SK-N-SH treated with all-trans-retinoic acid at 6 μM for 48 hours (cell line): ENCODE measurements around the gene SLTM.

Source experiments
- ATAC-seq: fragments of 200-7000 bp; cut with Tn5 transposase; 3 replicates; pipeline ENCODE4 v1.9.1; 2020; ENCODE audit warnings: mild to moderate bottlenecking, moderate library complexity
- ARNTL ChIP-seq: fragments of 450-650 bp; formaldehyde crosslinking; IDR thresholded peaks from 2 replicates; pipeline ENCODE4 v1.5.0; 2020; ENCODE audit warnings: low read depth, mild to moderate bottlenecking, moderate library complexity, borderline replicate concordance
- BACH2 ChIP-seq: fragments of 250-450 bp; sonication (Bioruptor Pico); IDR thresholded peaks from 2 replicates; pipeline ENCODE4 v1.9.0; 2021; ENCODE audit warnings: mild to moderate bottlenecking, borderline replicate concordance
- CREB5 ChIP-seq: fragments of 250-450 bp; sonication (Bioruptor Pico); IDR thresholded peaks from 2 replicates; pipeline ENCODE4 v1.5.1; 2020; ENCODE audit warnings: low read depth, mild to moderate bottlenecking, moderate library complexity
- CSDC2 ChIP-seq: fragments of 250-450 bp; sonication (Bioruptor Pico); IDR thresholded peaks from 2 replicates; pipeline ENCODE4 v1.5.0; 2020; ENCODE audit warnings: mild to moderate bottlenecking, moderate library complexity
- CSRNP3 ChIP-seq: fragments of 250-450 bp; sonication (Bioruptor Pico); IDR thresholded peaks from 2 replicates; pipeline ENCODE4 v1.5.1; 2021; ENCODE audit warnings: mild to moderate bottlenecking, moderate library complexity
- ESRRG ChIP-seq: fragments of 250-450 bp; sonication (Bioruptor Pico); IDR thresholded peaks from 2 replicates; pipeline ENCODE4 v1.6.1; 2021; ENCODE audit warnings: mild to moderate bottlenecking
- GLIS3 ChIP-seq: fragments of 250-450 bp; sonication (Bioruptor Pico); IDR thresholded peaks from 2 replicates; pipeline ENCODE4 v1.5.0; 2020; ENCODE audit warnings: mild to moderate bottlenecking, moderate library complexity
- ISL1 ChIP-seq: fragments of 250-450 bp; sonication (Bioruptor Pico); IDR thresholded peaks from 2 replicates; pipeline ENCODE4 v2.1.2; 2022; ENCODE audit warnings: mild to moderate bottlenecking, moderate library complexity
- OSR1 ChIP-seq: fragments of 250-450 bp; sonication (Bioruptor Pico); IDR thresholded peaks from 2 replicates; pipeline ENCODE4 v1.8.0; 2022; ENCODE audit warnings: moderate library complexity, mild to moderate bottlenecking, inconsistent platforms
- POU6F1 ChIP-seq: fragments of 250-450 bp; sonication (Bioruptor Pico); IDR thresholded peaks from 2 replicates; pipeline ENCODE4 v1.8.0; 2021; ENCODE audit warnings: low read depth, mild to moderate bottlenecking, moderate library complexity, borderline replicate concordance
- PPARA ChIP-seq: fragments of 250-450 bp; sonication (Bioruptor Pico); IDR thresholded peaks from 2 replicates; pipeline ENCODE4 v1.5.0; 2020; ENCODE audit warnings: mild to moderate bottlenecking, borderline replicate concordance
- RARB ChIP-seq: fragments of 250-450 bp; sonication (Bioruptor Pico); IDR thresholded peaks from 2 replicates; pipeline ENCODE4 v1.8.0; 2021; ENCODE audit warnings: mild to moderate bottlenecking, moderate library complexity
- TCF4 ChIP-seq: fragments of 250-450 bp; sonication (Bioruptor Pico); IDR thresholded peaks from 2 replicates; pipeline ENCODE4 v1.8.0; 2021; ENCODE audit warnings: mild to moderate bottlenecking, moderate library complexity, borderline replicate concordance
- TOX ChIP-seq: fragments of 250-450 bp; sonication (Bioruptor Pico); IDR thresholded peaks from 2 replicates; pipeline ENCODE4 v1.8.0; 2021; ENCODE audit warnings: mild to moderate bottlenecking, moderate library complexity, borderline replicate concordance
- TSHZ2 ChIP-seq: fragments of 250-450 bp; sonication (Bioruptor Pico); IDR thresholded peaks from 2 replicates; pipeline ENCODE4 v1.5.0; 2020; ENCODE audit warnings: mild to moderate bottlenecking, moderate library complexity
- ZFP30 ChIP-seq: fragments of 450-650 bp; formaldehyde crosslinking; IDR thresholded peaks from 2 replicates; pipeline ENCODE4 v1.5.0; 2022; ENCODE audit warnings: mild to moderate bottlenecking, moderate library complexity
- ZNF70 ChIP-seq: fragments of 450-650 bp; formaldehyde crosslinking; IDR thresholded peaks from 2 replicates; pipeline ENCODE4 v1.5.0; 2020; ENCODE audit warnings: mild to moderate bottlenecking, moderate library complexity

Gene SLTM

GRCh38 chr15:58933281-58934113, at the start of gene SLTM:
SLTM (minus strand) TSS chr15:58933679; CDS start chr15:58933565, 114 bp downstream.
- TF ChIP-seq CSRNP3 (CRISPR knock-in tag), result no peak
- no peak for TF ChIP-seq ISL1 (CRISPR knock-in tag)
- TF ChIP-seq TCF4 (CRISPR knock-in tag), result no peak
- no peak for TF ChIP-seq OSR1
- peak; percentile 66; the same call in 1 of the 2 replicates for TF ChIP-seq GLIS3 (CRISPR knock-in tag)
- no peak for TF ChIP-seq CSDC2 (CRISPR knock-in tag)
- ATAC-seq, result peak; percentile 96

- TF ChIP-seq TOX (CRISPR knock-in tag), result no peak
- no peak for TF ChIP-seq ARNTL (CRISPR knock-in tag)
- no peak for TF ChIP-seq RARB (CRISPR knock-in tag)
- no peak for TF ChIP-seq ISL1 (CRISPR knock-in tag)
- no peak for TF ChIP-seq PPARA
- TF ChIP-seq BACH2 (CRISPR knock-in tag), result no peak
- TF ChIP-seq CREB5 (CRISPR knock-in tag), result no peak
- TF ChIP-seq ESRRG (CRISPR knock-in tag), result no peak
- no peak for TF ChIP-seq ZNF70 (CRISPR knock-in tag)
- TF ChIP-seq ZFP30, result no peak
- no peak for TF ChIP-seq GLIS3 (CRISPR knock-in tag)
- no peak for TF ChIP-seq TSHZ2 (CRISPR knock-in tag)
- no peak for TF ChIP-seq POU6F1 (CRISPR knock-in tag)
- no peak for TF ChIP-seq CSRNP3 (CRISPR knock-in tag)
- no peak for TF ChIP-seq CSDC2 (CRISPR knock-in tag)
- TF ChIP-seq, all 23 proteins: peak for 0
These were observed 49.8 kb upstream of the SLTM start for GRCh38 chr15:58983261-58983660.

GRCh38 chr15:58981808-58982475, 48.5 kb upstream of the SLTM start:
- ATAC-seq, result no peak
- TF ChIP-seq TOX (CRISPR knock-in tag) (no peak), OSR1 (no peak), PPARA (no peak), TSHZ2 (CRISPR knock-in tag) (no peak), RARB (CRISPR knock-in tag) (no peak)

More at GRCh38 chr15:58983261-58983660, 49.8 kb upstream of the SLTM start:
- ATAC-seq, result no peak
